ENCODE measurements around the gene F3. TPM values are rescaled to one million over a fixed set of nuclear protein-coding genes. Genes with fewer than 3 reads are reported as not detected.
A peak's percentile ranks its signal among the peaks of the same experiment; 100 is the strongest.

The F3 gene
- total and polyA plus RNA-seq, 2 of the 13 experiments (the other 11 are each of a cell fraction or from before 2014, with no cell fraction given) = 5.8 to 9.0 TPM

GRCh38 chr1:94553931-94554330 is 12.4 kb upstream of the F3 start (continued):
- TF ChIP-seq NFKB2 (CRISPR knock-in tag; IDR thresholded peaks at IDR 0.05; ENCODE audit: borderline replicate concordance) (no peak), PAWR (CRISPR knock-in tag; IDR thresholded peaks at IDR 0.05; ENCODE audit: borderline replicate concordance) (no peak), HDAC2 (CRISPR knock-in tag; IDR thresholded peaks at IDR 0.05) (no peak), NBN (conservative IDR thresholded peaks at IDR 0.05) (no peak), NONO (IDR thresholded peaks at IDR 0.05) (no peak), NONO (CRISPR knock-in tag; conservative IDR thresholded peaks at IDR 0.05) (no peak)

- peaks cover 0 to 6% of the 10 kb centered on the region in 2 experiments; a peak in 1 of 5 replicates for H3K27me3 ChIP-seq (ENCODE audit: control insufficient read depth in 1 of 2, insufficient read depth in 2 of 2, low read length in 2 of 2)
- in situ Hi-C loops (cut with HindIII; ENCODE audit: extremely low pct_ligation_motif_present, low pct_unique_long_range_greater_than_20kb) = no loop called here
- CTCF ChIA-PET (ENCODE audit: low intra/inter-chr PET ratio, low total read pairs) = no interaction called here
- H3K4me3 ChIP-seq (replicated peaks in 1 of 3; ENCODE audit: insufficient read depth in 1 of 3, low read depth in 2 of 3, low read length in 3 of 3) = no peak overlapping the region; a peak in 1 of 6 replicates
- FAIRE-seq (peak; percentile 56), DNase-seq (ENCODE audit: low spot score) (peak; percentile 45), ATAC-seq (peak; percentile 18; the same call in 1 of the 3 replicates)
- no peak overlapping the region for H3K27ac ChIP-seq (ENCODE audit: extremely low read length, insufficient read depth, low read length)
- H3K4me2 ChIP-seq (ENCODE audit: low read depth, low read length) = peak overlapping the region; percentile 54; the same call in 1 of the 2 replicates
- POLR2A ChIA-PET = no interaction called here
- no TSS peak for BruUV-seq (replicated peaks)
- intact Hi-C loops (cut with micrococcal nuclease; ENCODE audit: unreplicated experiment) = loop anchor here (10.0 kb wide), 1 partner anchor 141 kb away; no protein-coding TSS in a partner anchor
- no peaks in the 10 kb centered on the region for H4K20me1 ChIP-seq (ENCODE audit: insufficient read depth, low read length)
- peaks cover 69% of the 10 kb centered on the region for H3K4me1 ChIP-seq (ENCODE audit: insufficient read depth, low read length)
- H2AFZ ChIP-seq (ENCODE audit: low read length) = no peak overlapping the region
- H3K9me3 ChIP-seq (ENCODE audit: low read length) = no peaks in the 10 kb centered on the region
- H3K36me3 ChIP-seq (replicated peaks in 1 of 2; ENCODE audit: control insufficient read depth in 1 of 2, insufficient read depth in 2 of 2, low read length in 2 of 2) = no peaks in the 10 kb centered on the region
- H3K79me2 ChIP-seq (ENCODE audit: insufficient read depth, low read length) = no peaks in the 10 kb centered on the region
- no peak overlapping the region for H3K9ac ChIP-seq (ENCODE audit: insufficient read depth, low read depth, low read length)
- 8% methylated on average over 5 of the region's 5 CpGs for WGBS (ENCODE audit: low lambda C conversion rate)
- TF ChIP-seq TAF1 (CRISPR knock-in tag; IDR thresholded peaks at IDR 0.05) = no peak
- no peak for TF ChIP-seq CENPBD1 (CRISPR knock-in tag; IDR thresholded peaks at IDR 0.05; ENCODE audit: borderline replicate concordance, low read depth)
- no peak for TF ChIP-seq ZC3H4 (CRISPR knock-in tag; IDR thresholded peaks at IDR 0.05; ENCODE audit: borderline replicate concordance)
- TF ChIP-seq TRIM24 (CRISPR knock-in tag; IDR thresholded peaks at IDR 0.05) = no peak
- no peak for TF ChIP-seq CREB3 (CRISPR knock-in tag; IDR thresholded peaks at IDR 0.05)
- TF ChIP-seq SALL1 (CRISPR knock-in tag; IDR thresholded peaks at IDR 0.05) = peak; percentile 46
- TF ChIP-seq HES4 (CRISPR knock-in tag; IDR thresholded peaks at IDR 0.05; ENCODE audit: borderline replicate concordance) = no peak
- no peak for TF ChIP-seq TERF1 (CRISPR knock-in tag; IDR thresholded peaks at IDR 0.05)
- TF ChIP-seq PRDM4 (CRISPR knock-in tag; IDR thresholded peaks at IDR 0.05; ENCODE audit: borderline replicate concordance) = no peak
- TF ChIP-seq CERS6 (CRISPR knock-in tag; IDR thresholded peaks at IDR 0.05) = no peak
Observed at GRCh38 chr1:94553323-94553730, 11.8 kb upstream of the F3 start.
